PC-3 (cell line): Measurements from ENCODE around the gene PTPRN2. TPM values are rescaled to one million over a fixed set of nuclear protein-coding genes. Genes with fewer than 3 reads are reported as not detected.
A peak's percentile ranks its signal among the peaks of the same experiment; 100 is the strongest.

Source experiments
- ATAC-seq: fragments of 200-7000 bp; cut with Tn5 transposase; 2 replicates; pipeline ENCODE4 v1.9.1; 2020; ENCODE audit warnings: mild to moderate bottlenecking, moderate library complexity
- BruUV-seq: library from RNA; stranded (reverse); fragments of 400-500 nt; replicated peaks from 2 replicates; lab custom pipeline; 2021; lab: Mats Ljungman, UMichigan
- CTCF ChIA-PET: fragments of 300-600 bp; sonication (Branson Sonifier 250); formaldehyde crosslinking; loops from one replicate; lab custom pipeline; 2022; ENCODE audit warnings: antibody characterized with exemption; lab: Charles Lee
- POLR2A ChIA-PET: fragments of 300-600 bp; sonication (Branson Sonifier 250); formaldehyde crosslinking; loops from one replicate; lab custom pipeline; 2022; ENCODE audit warnings: antibody characterized with exemption; ENCODE audit not compliant: unreplicated experiment; lab: Charles Lee
- DNase-seq: peaks from one replicate; pipeline ENCODE4 v3.0.0-alpha.2; 2015
- H2AFZ ChIP-seq: fragments of 300-600 bp; sonication (generic); 2 replicates; pipeline ENCODE4 v1.6.0; 2016; ENCODE audit warnings: antibody characterized with exemption, low read length
- H3F3A ChIP-seq: fragments of 300-600 bp; sonication (generic); one replicate; pipeline ENCODE4 v1.6.0; 2017; ENCODE audit warnings: antibody characterized with exemption, low read length, control low read depth, mild to moderate bottlenecking; ENCODE audit not compliant: unreplicated experiment
- H3K27ac ChIP-seq: fragments of 300-600 bp; sonication (generic); 2 replicates; pipeline ENCODE4 v1.5.1; 2016; ENCODE audit warnings: mild to moderate bottlenecking, low read length
- H3K27me3 ChIP-seq: fragments of 300-600 bp; sonication (generic); 2 replicates; pipeline ENCODE4 v1.6.1; 2016; ENCODE audit warnings: low read length, mixed read lengths
- H3K36me3 ChIP-seq: fragments of 300-600 bp; sonication (generic); 2 replicates; pipeline ENCODE4 v1.6.1; 2016; ENCODE audit warnings: low read depth, mixed run types, low read length, mixed read lengths
- H3K4me1 ChIP-seq: fragments of 300-600 bp; sonication (generic); 2 replicates; pipeline ENCODE4 v1.5.1; 2016; ENCODE audit warnings: low read length; ENCODE audit not compliant: insufficient read depth
- H3K4me2 ChIP-seq: fragments of 300-600 bp; sonication (generic); 2 replicates; pipeline ENCODE4 v1.6.0; 2016; ENCODE audit warnings: low read length
- H3K4me3 ChIP-seq: fragments of 300-600 bp; sonication (generic); 2 replicates; pipeline ENCODE4 v1.5.1; 2016; ENCODE audit warnings: mild to moderate bottlenecking, low read length, mixed read lengths
- H3K79me2 ChIP-seq: fragments of 300-600 bp; sonication (generic); 2 replicates; pipeline ENCODE4 v1.6.1; 2017; ENCODE audit warnings: low read length, mixed read lengths
- H3K9ac ChIP-seq: fragments of 300-600 bp; sonication (generic); 2 replicates; pipeline ENCODE4 v1.6.0; 2016; ENCODE audit warnings: mild to moderate bottlenecking, low read length
- H3K9me2 ChIP-seq: fragments of 300-600 bp; sonication (generic); replicated peaks from 2 replicates; pipeline ENCODE4 v1.6.1; 2016; ENCODE audit warnings: mixed run types, low read length, mixed read lengths
- H3K9me3 ChIP-seq: fragments of 300-600 bp; sonication (generic); 2 replicates; pipeline ENCODE4 v1.6.1; 2016; ENCODE audit warnings: low read length, mixed read lengths
- H4K20me1 ChIP-seq: fragments of 300-600 bp; sonication (generic); 2 replicates; pipeline ENCODE4 v1.6.1; 2016; ENCODE audit warnings: low read length, mixed read lengths
- CTCF ChIP-seq: fragments of 300-600 bp; sonication (generic); conservative IDR thresholded peaks from 2 replicates; pipeline ENCODE4 v1.5.1; 2017; ENCODE audit warnings: antibody characterized with exemption, low read depth, mild to moderate bottlenecking, low read length
- EZH2 ChIP-seq: fragments of 300-600 bp; sonication (generic); IDR thresholded peaks from one replicate; pipeline ENCODE4 v1.6.1; 2017; ENCODE audit warnings: antibody characterized with exemption, mild to moderate bottlenecking, low read length; ENCODE audit not compliant: unreplicated experiment
- EZH2phosphoT487 ChIP-seq: fragments of 300-600 bp; sonication (generic); IDR thresholded peaks from 2 replicates; pipeline ENCODE4 v1.6.1; 2018; ENCODE audit warnings: mild to moderate bottlenecking, antibody characterized with exemption, low read length, borderline replicate concordance
- intact Hi-C: fragments of 100-400 bp; cut with micrococcal nuclease; formaldehyde crosslinking; loops from 2 replicates; pipeline ENCODE4 v1.9.0; 2023
- total RNA-seq: library from RNA; depleted of rRNA; stranded (reverse); fragments of >200 nt; gene quantifications from 2 replicates; pipeline ENCODE4 v1.2.3, GENCODE V29; 2014

The PTPRN2 gene
- total RNA-seq, 1 experiment from 2014 or later = 3.2 TPM

- TF ChIP-seq CTCF (no peak), EZH2phosphoT487 (no peak), EZH2 (no peak)
- ChIA-PET POLR2A (no interaction called here), CTCF (no interaction called here)
- intact Hi-C loops = no loop called here
- DNase-seq (no peak), ATAC-seq (no peak)
- H3K27me3 ChIP-seq = no peaks in the 10 kb centered on the region
- H3K4me1 ChIP-seq = 0 out of 2 replicates have a peak, but pooled peaks cover 3% of the 10 kb centered on the region
- H3K9me2 ChIP-seq = no peaks in the 10 kb centered on the region
- no peaks in the 10 kb centered on the region for H3K36me3 ChIP-seq
- H2AFZ ChIP-seq = no peak overlapping the region
- no peak overlapping the region for H3K9ac ChIP-seq
- H3K27ac ChIP-seq = no peak overlapping the region
- H3K79me2 ChIP-seq = no peaks in the 10 kb centered on the region
- H4K20me1 ChIP-seq = no peaks in the 10 kb centered on the region
- H3K4me2 ChIP-seq = no peak overlapping the region
- no TSS peak for BruUV-seq
- peaks cover 28% of the 10 kb centered on the region for H3K9me3 ChIP-seq
- no peak overlapping the region for H3K4me3 ChIP-seq
- H3F3A ChIP-seq = no peaks in the 10 kb centered on the region
These were observed 302.8 kb downstream of the PTPRN2 start for GRCh38 chr7:158284617-158285382.

- Histone ChIP-seq H3K4me1 (0 out of 2 replicates have a peak, but pooled peaks cover 3% of the 10 kb centered on the region), H3K9me2 (no peaks in the 10 kb centered on the region), H3F3A (no peaks in the 10 kb centered on the region), H3K4me3 (no peak overlapping the region), H3K9me3 (peaks cover 24% of the 10 kb centered on the region), H3K79me2 (no peaks in the 10 kb centered on the region), H4K20me1 (no peaks in the 10 kb centered on the region), H3K27me3 (no peaks in the 10 kb centered on the region), H3K36me3 (no peaks in the 10 kb centered on the region), H3K27ac (no peak overlapping the region), H2AFZ (no peak overlapping the region), H3K9ac (no peak overlapping the region), H3K4me2 (no peak overlapping the region)
- TF ChIP-seq EZH2 = no peak
- TF ChIP-seq CTCF = no peak
- no peak for TF ChIP-seq EZH2phosphoT487
- ChIA-PET CTCF (no interaction called here), POLR2A (no interaction called here)
- DNase-seq (peak; percentile 55), ATAC-seq (peak; percentile 51)
- intact Hi-C loops = no loop called here
- BruUV-seq = no TSS peak
These were observed 303.5 kb downstream of the PTPRN2 start for GRCh38 chr7:158284121-158284520.
